PC-3 (cell line): ENCODE measurements around the gene RNMT.

Experiments used
- EZH2 ChIP-seq: fragments of 300-600 bp; sonication (generic); IDR thresholded peaks from one replicate; pipeline ENCODE4 v1.6.1; 2017; ENCODE audit warnings: antibody characterized with exemption, mild to moderate bottlenecking, low read length; ENCODE audit not compliant: unreplicated experiment
- EZH2phosphoT487 ChIP-seq: fragments of 300-600 bp; sonication (generic); IDR thresholded peaks from 2 replicates; pipeline ENCODE4 v1.6.1; 2018; ENCODE audit warnings: mild to moderate bottlenecking, antibody characterized with exemption, low read length, borderline replicate concordance
- TF ChIP-seq, protein P1 (sequence below): fragments of 300-600 bp; sonication (generic); conservative IDR thresholded peaks from 2 replicates; pipeline ENCODE4 v1.5.1; 2017; ENCODE audit warnings: antibody characterized with exemption, low read depth, mild to moderate bottlenecking, low read length

DNA sequence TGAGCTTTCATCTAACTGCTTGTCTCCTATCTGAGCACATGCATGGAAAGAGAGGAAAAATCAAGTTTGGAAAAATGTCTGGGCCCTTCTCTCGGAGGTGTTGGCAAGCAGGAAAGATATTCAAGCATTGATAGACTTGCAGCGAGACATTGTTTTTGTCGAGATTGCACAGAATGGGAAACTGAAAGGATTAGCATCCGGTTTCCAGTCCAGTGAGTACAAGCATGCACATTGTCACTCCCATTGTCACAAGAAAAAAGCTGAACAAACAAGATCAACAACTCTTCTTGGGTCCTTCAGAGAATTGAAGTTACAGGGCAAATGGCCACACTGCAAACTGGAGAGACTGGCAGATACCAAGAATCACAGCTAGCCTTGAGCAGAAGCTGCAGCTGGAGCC lies 77.8 kb downstream of the RNMT start:
- TF ChIP-seq EZH2 (no peak), EZH2phosphoT487 (no peak)
- TF ChIP-seq, protein P1, sequence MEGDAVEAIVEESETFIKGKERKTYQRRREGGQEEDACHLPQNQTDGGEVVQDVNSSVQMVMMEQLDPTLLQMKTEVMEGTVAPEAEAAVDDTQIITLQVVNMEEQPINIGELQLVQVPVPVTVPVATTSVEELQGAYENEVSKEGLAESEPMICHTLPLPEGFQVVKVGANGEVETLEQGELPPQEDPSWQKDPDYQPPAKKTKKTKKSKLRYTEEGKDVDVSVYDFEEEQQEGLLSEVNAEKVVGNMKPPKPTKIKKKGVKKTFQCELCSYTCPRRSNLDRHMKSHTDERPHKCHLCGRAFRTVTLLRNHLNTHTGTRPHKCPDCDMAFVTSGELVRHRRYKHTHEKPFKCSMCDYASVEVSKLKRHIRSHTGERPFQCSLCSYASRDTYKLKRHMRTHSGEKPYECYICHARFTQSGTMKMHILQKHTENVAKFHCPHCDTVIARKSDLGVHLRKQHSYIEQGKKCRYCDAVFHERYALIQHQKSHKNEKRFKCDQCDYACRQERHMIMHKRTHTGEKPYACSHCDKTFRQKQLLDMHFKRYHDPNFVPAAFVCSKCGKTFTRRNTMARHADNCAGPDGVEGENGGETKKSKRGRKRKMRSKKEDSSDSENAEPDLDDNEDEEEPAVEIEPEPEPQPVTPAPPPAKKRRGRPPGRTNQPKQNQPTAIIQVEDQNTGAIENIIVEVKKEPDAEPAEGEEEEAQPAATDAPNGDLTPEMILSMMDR: no peak
